ENCODE results near the gene TRIP4. TPM values are rescaled to one million over a fixed set of nuclear protein-coding genes. Genes with fewer than 3 reads are reported as not detected.
"Not testable (repeated sequence)": the region's sequence is repeated elsewhere in the genome, so short reads cannot be mapped to it uniquely, and the experiment has no call there.

Gene TRIP4
- total RNA-seq, 2 experiments from 2014 or later = 13.7 to 14.5 TPM

- peaks cover 6% of the 10 kb centered on the region for H3K36me3 Mint-ChIP-seq (ENCODE audit: low read depth)
- peaks cover 15% of the 10 kb centered on the region for H3K4me1 Mint-ChIP-seq (ENCODE audit: low read depth)
- intact Hi-C loops (cut with micrococcal nuclease) = loop anchor here (5.0 kb wide), 1 partner anchor 73 kb away; the partner anchor contains the start of gene ZNF609
- no peaks in the 10 kb centered on the region for H3K27me3 Mint-ChIP-seq (ENCODE audit: low read depth)
- CTCF ChIA-PET = no interaction called here
- H3K9me3 Mint-ChIP-seq = no peaks in the 10 kb centered on the region
- H3K4me3 Mint-ChIP-seq = peak overlapping the region; percentile 11
- no peak for DNase-seq
- peak overlapping the region; percentile 36 for H3K27ac Mint-ChIP-seq
Observed at GRCh38 chr15:64389036-64389435, 1.4 kb downstream of the TRIP4 start.

GRCh38 chr15:64392471-64392870, 4.8 kb downstream of the TRIP4 start:
- H3K27me3 Mint-ChIP-seq (ENCODE audit: low read depth); DNase-seq; H3K9me3 Mint-ChIP-seq; intact Hi-C loops (cut with micrococcal nuclease); H3K27ac Mint-ChIP-seq; H3K4me3 Mint-ChIP-seq: not testable (repeated sequence)
- CTCF ChIA-PET = interaction anchor here (0.7 kb wide), 1 partner anchor 173 kb away, joined by 5 read pairs; no protein-coding TSS in a partner anchor
- peaks cover 21% of the 10 kb centered on the region for H3K36me3 Mint-ChIP-seq (ENCODE audit: low read depth)
- H3K4me1 Mint-ChIP-seq (ENCODE audit: low read depth) = peaks cover 13% of the 10 kb centered on the region

- Mint-ChIP-seq H3K4me3 (no peak overlapping the region), H3K9me3 (no peaks in the 10 kb centered on the region), H3K27ac (no peak overlapping the region), H3K4me1 (ENCODE audit: low read depth) (no peaks in the 10 kb centered on the region), H3K27me3 (ENCODE audit: low read depth) (no peaks in the 10 kb centered on the region), H3K36me3 (ENCODE audit: low read depth) (peaks cover 30% of the 10 kb centered on the region)
- intact Hi-C loops (cut with micrococcal nuclease) = no loop called here
- CTCF ChIA-PET = interaction anchor here (1.3 kb wide), 1 partner anchor 257 kb away, joined by 3 read pairs; no protein-coding TSS in a partner anchor
- DNase-seq = no peak
Observed at GRCh38 chr15:64396789-64397188, 9.2 kb downstream of the TRIP4 start.

- Mint-ChIP-seq H3K27ac (no peak overlapping the region), H3K4me3 (no peak overlapping the region), H3K27me3 (ENCODE audit: low read depth) (no peaks in the 10 kb centered on the region), H3K36me3 (ENCODE audit: low read depth) (peaks cover 30% of the 10 kb centered on the region), H3K4me1 (ENCODE audit: low read depth) (no peaks in the 10 kb centered on the region), H3K9me3 (no peaks in the 10 kb centered on the region)
- CTCF ChIA-PET = interaction anchor here (0.7 kb wide), 2 partner anchors 285 to 922 kb away, joined by 5 to 6 read pairs; no protein-coding TSS in a partner anchor
- intact Hi-C loops (cut with micrococcal nuclease) = no loop called here
- no peak for DNase-seq
Observed at GRCh38 chr15:64398575-64398974, 10.9 kb downstream of the TRIP4 start.

- no peak for DNase-seq
- Mint-ChIP-seq H3K27me3 (ENCODE audit: low read depth) (no peaks in the 10 kb centered on the region), H3K4me3 (no peak overlapping the region), H3K9me3 (no peaks in the 10 kb centered on the region), H3K36me3 (ENCODE audit: low read depth) (peaks cover 22% of the 10 kb centered on the region), H3K4me1 (ENCODE audit: low read depth) (no peaks in the 10 kb centered on the region), H3K27ac (no peak overlapping the region)
- CTCF ChIA-PET = no interaction called here
- intact Hi-C loops (cut with micrococcal nuclease) = no loop called here
Observed at GRCh38 chr15:64400583-64400982, 12.9 kb downstream of the TRIP4 start.

- CTCF ChIA-PET = interaction anchor here (0.6 kb wide), 1 partner anchor 316 kb away, joined by 3 read pairs; no protein-coding TSS in a partner anchor
- no peaks in the 10 kb centered on the region for H3K9me3 Mint-ChIP-seq
- H3K27ac Mint-ChIP-seq = no peak overlapping the region
- H3K36me3 Mint-ChIP-seq (ENCODE audit: low read depth) = peaks cover 30% of the 10 kb centered on the region
- H3K4me1 Mint-ChIP-seq (ENCODE audit: low read depth) = no peaks in the 10 kb centered on the region
- H3K4me3 Mint-ChIP-seq = no peak overlapping the region
- DNase-seq = no peak
- intact Hi-C loops (cut with micrococcal nuclease) = no loop called here
- no peaks in the 10 kb centered on the region for H3K27me3 Mint-ChIP-seq (ENCODE audit: low read depth)
Observed at GRCh38 chr15:64412216-64412615, 24.6 kb downstream of the TRIP4 start.

GRCh38 chr15:64422697-64423096, 35.1 kb downstream of the TRIP4 start:
- Mint-ChIP-seq H3K9me3 (no peaks in the 10 kb centered on the region), H3K27me3 (ENCODE audit: low read depth) (no peaks in the 10 kb centered on the region), H3K36me3 (ENCODE audit: low read depth) (peaks cover 6% of the 10 kb centered on the region), H3K4me3 (no peak overlapping the region), H3K27ac (no peak overlapping the region), H3K4me1 (ENCODE audit: low read depth) (peaks cover 16% of the 10 kb centered on the region)
- DNase-seq = no peak
- CTCF ChIA-PET = interaction anchor here (1.3 kb wide), 1 partner anchor 305 kb away, joined by 3 read pairs; no protein-coding TSS in a partner anchor
- intact Hi-C loops (cut with micrococcal nuclease) = no loop called here

GRCh38 chr15:64423970-64424369, 36.3 kb downstream of the TRIP4 start:
- Mint-ChIP-seq H3K27ac (no peak overlapping the region), H3K27me3 (ENCODE audit: low read depth) (no peaks in the 10 kb centered on the region), H3K4me3 (no peak overlapping the region), H3K4me1 (ENCODE audit: low read depth) (peaks cover 28% of the 10 kb centered on the region), H3K36me3 (ENCODE audit: low read depth) (peaks cover 3% of the 10 kb centered on the region), H3K9me3 (no peaks in the 10 kb centered on the region)
- intact Hi-C loops (cut with micrococcal nuclease) = no loop called here
- CTCF ChIA-PET = interaction anchor here (0.7 kb wide), 1 partner anchor 192 kb away, joined by 3 read pairs; no protein-coding TSS in a partner anchor
- DNase-seq = no peak

- Mint-ChIP-seq H3K4me3 (no peak overlapping the region), H3K9me3 (no peaks in the 10 kb centered on the region), H3K27me3 (ENCODE audit: low read depth) (no peaks in the 10 kb centered on the region), H3K4me1 (ENCODE audit: low read depth) (peaks cover 38% of the 10 kb centered on the region), H3K27ac (no peak overlapping the region), H3K36me3 (ENCODE audit: low read depth) (peaks cover 3% of the 10 kb centered on the region)
- intact Hi-C loops (cut with micrococcal nuclease) = no loop called here
- no peak for DNase-seq
- CTCF ChIA-PET = interaction anchor here (0.5 to 1.9 kb wide), 4 partner anchors 18 to 303 kb away, joined by 3 to 6 read pairs (median 3); no protein-coding TSS in a partner anchor
Observed at GRCh38 chr15:64425221-64425620, 37.6 kb downstream of the TRIP4 start.

GRCh38 chr15:64426845-64427465, 39.3 kb downstream of the TRIP4 start:
- H3K36me3 Mint-ChIP-seq (ENCODE audit: low read depth) = peaks cover 5% of the 10 kb centered on the region
- peaks cover 45% of the 10 kb centered on the region for H3K4me1 Mint-ChIP-seq (ENCODE audit: low read depth)
- no peak overlapping the region for H3K4me3 Mint-ChIP-seq
- no peaks in the 10 kb centered on the region for H3K9me3 Mint-ChIP-seq
- peak overlapping the region; percentile 83 for H3K27ac Mint-ChIP-seq
- CTCF ChIA-PET = interaction anchor here (0.6 to 2.3 kb wide), 16 partner anchors 12 to 315 kb away, joined by 3 to 13 read pairs (median 3); partner anchors contain the start of gene ZNF609
- no peaks in the 10 kb centered on the region for H3K27me3 Mint-ChIP-seq (ENCODE audit: low read depth)
- intact Hi-C loops (cut with micrococcal nuclease) = loop anchor here (1.0 to 2.0 kb wide), 3 partner anchors 226 to 301 kb away; no protein-coding TSS in a partner anchor
- no peak for DNase-seq

- H3K27ac Mint-ChIP-seq = peak overlapping the region; percentile 76
- CTCF ChIA-PET = interaction anchor here (0.8 kb wide), 1 partner anchor 244 kb away, joined by 4 read pairs; no protein-coding TSS in a partner anchor
- no peaks in the 10 kb centered on the region for H3K9me3 Mint-ChIP-seq
- H3K4me1 Mint-ChIP-seq (ENCODE audit: low read depth) = peaks cover 45% of the 10 kb centered on the region
- H3K27me3 Mint-ChIP-seq (ENCODE audit: low read depth) = no peaks in the 10 kb centered on the region
- H3K4me3 Mint-ChIP-seq = no peak overlapping the region
- intact Hi-C loops (cut with micrococcal nuclease) = no loop called here
- no peak for DNase-seq
- peaks cover 3% of the 10 kb centered on the region for H3K36me3 Mint-ChIP-seq (ENCODE audit: low read depth)
Observed at GRCh38 chr15:64429448-64429847, 41.8 kb downstream of the TRIP4 start.

GRCh38 chr15:64430000-64430735, 42.5 kb downstream of the TRIP4 start:
- Mint-ChIP-seq H3K4me3 (no peak overlapping the region), H3K36me3 (ENCODE audit: low read depth) (peaks cover 3% of the 10 kb centered on the region), H3K9me3 (no peaks in the 10 kb centered on the region), H3K27me3 (ENCODE audit: low read depth) (no peaks in the 10 kb centered on the region), H3K4me1 (ENCODE audit: low read depth) (peaks cover 45% of the 10 kb centered on the region), H3K27ac (peak overlapping the region; percentile 76)
- intact Hi-C loops (cut with micrococcal nuclease) = loop anchor here (1.0 to 2.0 kb wide), 4 partner anchors 14 to 221 kb away; partner anchors contain the start of gene ZNF609
- peak; percentile 50 for DNase-seq
- CTCF ChIA-PET = interaction anchor here (0.6 to 0.7 kb wide), 2 partner anchors 36 to 255 kb away, joined by 3 read pairs; no protein-coding TSS in a partner anchor
